HUDEP-2 (cell line): ENCODE results near the gene SHC3.

Experiments used
- DNase-seq, 76 experiments: peaks; one replicate each; lab custom pipeline; 2025; ENCODE audit not compliant: unreplicated experiment in 76 of 76; lab: John Stamatoyannopoulos, UW

SHC3 gene

GRCh38 chr9:89032173-89032572 is 146.4 kb downstream of the SHC3 start:
- no peak for DNase-seq

DNA sequence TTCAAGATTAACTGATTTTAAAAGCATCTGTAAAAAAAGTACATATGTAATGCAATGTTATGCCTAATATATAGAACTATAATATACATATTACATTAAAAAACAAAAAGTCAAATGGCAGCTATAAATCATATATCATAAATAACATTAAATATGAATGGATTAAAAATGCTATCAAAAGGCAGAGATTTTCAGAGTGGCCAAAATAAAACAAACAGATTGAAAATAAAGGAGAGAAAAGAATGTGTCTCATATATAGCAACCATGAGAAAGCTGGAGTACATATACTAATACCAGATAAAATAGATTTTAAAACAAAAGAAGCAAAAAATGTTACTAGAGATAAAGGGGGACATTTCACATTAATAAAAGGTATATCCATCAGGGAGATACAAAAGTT is 148.8 kb downstream of the SHC3 start:
- DNase-seq: no peak

DNA sequence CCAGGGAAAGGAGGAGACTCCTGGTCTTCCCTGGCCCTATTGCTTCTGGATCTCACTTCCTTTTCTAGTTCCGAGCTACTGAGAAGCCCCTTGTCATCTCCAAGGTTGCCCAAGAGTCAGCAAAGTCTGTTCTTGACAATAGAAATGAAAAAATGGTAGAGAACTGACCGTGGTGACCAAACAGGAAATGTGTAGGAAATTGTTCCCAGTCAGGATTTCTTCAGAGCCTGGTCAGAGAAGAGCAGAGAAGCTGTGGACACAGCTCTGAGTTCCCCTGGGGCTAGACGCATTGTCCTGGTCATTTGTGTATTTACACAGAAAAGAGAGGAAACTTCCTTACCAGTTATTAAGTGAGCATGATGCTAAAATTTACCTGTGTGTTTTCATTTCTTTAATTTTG is 151.7 kb downstream of the SHC3 start:
- no peak for DNase-seq

DNA sequence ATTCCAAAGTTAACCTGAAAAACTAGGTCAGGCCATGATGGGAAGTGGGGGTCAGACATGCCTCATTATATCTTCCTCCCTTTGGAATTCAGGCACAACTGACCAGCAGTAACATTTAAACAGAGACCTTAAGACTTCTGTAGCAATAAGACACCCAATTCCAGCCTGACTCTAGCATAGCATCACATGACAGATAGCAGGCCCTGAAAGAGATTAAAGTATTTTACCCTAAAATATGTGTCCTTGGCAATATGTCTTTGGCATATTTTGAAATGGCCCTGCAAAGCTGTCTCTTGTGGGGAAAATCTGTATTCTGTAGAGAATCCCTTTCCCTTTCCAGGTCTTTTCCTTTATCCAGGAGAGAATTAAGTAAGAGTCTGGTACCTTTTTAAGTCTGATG is 153.1 kb downstream of the SHC3 start:
- no peak for DNase-seq

DNA sequence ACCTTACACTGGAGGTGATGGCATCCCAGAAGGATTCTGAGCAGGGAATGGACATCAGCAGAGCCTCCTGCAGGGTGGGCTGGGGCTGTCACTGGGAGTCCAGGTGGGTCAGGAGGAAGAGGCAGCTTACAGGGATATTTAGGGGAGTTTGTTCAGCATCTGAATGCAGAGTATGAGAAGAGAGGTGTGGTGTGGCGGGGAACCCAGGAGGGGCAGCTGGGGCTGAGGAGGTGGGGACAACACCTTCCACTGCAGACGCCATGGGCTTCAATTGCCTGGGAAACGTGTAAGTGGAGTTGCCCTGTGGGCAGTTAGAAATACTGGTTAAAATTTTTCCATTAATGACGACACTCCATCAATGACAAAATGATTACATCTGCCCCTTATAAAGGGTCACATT is 153.9 kb downstream of the SHC3 start:
- DNase-seq: no peak

DNA sequence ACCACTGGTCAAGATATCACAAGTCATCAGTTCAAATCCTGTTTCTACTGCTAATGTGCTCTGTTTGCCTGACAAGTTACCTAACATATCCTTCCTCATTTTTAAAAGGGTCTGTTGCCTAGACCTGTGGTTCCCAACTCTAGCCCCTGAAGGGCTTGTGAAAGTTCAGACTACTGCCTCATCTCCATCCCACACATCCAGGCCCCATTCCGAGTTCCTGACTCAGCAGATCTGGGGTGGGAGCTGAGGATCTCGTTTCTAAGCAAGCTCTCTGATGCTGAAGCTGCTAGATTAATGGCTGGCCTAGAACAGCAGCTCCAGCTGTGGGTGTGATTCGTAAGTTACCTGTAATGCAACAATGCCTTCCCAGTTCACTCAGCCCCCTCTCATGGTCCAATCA is 154.9 kb downstream of the SHC3 start:
- no peak for DNase-seq

DNA sequence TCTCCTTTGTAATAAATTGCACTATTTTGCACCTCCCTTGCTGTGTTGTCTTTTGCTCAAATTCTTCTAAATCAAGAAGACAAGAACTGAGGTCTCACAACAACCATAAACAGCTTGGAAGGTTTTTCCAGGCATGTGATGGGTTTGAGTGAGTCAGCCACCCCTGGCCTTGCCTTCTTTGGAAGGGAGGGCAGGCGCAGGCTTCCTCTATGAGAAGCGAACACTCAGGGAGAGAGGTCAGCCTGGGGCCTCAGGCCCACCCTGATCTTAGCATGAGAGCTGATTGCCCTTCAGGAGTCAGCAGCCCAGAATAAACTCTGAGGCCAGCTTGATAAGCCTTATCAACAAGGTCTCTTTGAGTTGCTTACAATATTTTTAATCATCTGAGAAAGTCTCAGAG is 155.7 kb downstream of the SHC3 start:
- DNase-seq: no peak

GRCh38 chr9:89022001-89022759 is 156.4 kb downstream of the SHC3 start:
- no peak for DNase-seq

DNA sequence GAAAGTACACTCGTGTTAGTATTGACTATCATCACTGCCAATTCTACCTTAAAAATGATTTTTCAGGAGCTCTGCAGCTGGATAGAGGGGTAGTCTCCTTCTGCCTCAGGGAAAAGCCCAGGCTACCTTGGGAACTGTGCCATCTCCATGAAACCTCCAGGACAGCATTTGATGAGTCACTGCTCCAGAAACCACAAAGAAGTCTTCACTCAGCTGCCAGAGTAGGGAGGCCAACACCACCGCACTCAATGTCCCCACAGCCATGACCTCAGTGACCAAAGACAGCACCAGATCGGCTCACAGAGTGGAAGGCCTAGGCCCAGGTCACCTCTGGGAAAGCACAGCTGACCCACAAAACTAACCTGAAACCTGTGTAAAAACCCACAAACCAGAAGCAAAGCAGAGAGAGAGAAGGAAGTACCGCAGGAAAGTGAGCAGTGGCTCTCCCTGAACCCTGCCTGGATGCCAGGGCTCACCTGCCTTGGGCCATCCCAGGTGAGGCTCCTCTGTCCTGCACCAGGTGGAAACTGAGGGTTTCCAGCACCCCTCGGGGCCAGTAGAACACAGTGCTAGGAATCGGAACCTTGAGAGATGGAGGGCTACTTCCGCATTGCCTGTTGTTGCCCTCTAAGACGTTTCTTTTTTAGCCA is 157.3 kb downstream of the SHC3 start:
- DNase-seq: no peak

DNA sequence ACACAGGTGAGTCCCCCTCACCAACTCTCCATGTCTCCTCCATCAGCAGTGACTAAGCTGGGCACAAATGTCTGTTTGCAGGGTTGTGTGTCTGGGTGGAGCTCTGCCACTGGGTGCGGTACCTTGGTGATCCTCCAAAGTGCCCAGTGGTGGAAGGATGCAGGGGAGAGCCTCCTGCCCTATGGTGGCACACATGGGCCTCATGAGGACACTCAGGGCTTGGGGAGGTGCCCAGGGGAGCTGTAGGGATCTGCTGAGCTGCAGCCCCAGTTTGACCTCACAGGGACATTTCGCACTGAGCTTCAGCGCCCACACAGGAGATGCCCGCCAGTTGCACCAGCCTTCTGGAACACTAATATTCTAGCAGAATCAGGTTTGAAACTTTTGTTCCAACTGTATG is 157.9 kb downstream of the SHC3 start:
- DNase-seq: no peak

DNA sequence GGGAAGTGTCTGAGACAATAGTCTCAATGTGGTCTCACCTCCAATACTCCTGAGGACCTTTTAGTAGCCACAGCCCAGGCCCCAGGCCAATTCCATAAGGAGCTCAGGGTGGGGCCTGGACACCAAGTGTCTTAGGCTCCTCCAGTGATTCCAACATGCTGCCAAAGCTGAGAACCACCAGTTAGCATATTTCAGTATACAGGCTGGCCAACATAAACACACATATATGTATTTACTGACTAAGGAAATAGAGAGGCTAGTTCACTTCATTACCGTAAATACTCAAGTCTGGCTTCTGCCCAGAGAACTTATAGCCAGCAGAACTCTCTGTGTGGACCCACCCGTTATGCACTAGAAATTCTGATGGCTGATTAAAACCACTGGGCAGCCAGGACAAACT is 163.3 kb downstream of the SHC3 start:
- DNase-seq: no peak

DNA sequence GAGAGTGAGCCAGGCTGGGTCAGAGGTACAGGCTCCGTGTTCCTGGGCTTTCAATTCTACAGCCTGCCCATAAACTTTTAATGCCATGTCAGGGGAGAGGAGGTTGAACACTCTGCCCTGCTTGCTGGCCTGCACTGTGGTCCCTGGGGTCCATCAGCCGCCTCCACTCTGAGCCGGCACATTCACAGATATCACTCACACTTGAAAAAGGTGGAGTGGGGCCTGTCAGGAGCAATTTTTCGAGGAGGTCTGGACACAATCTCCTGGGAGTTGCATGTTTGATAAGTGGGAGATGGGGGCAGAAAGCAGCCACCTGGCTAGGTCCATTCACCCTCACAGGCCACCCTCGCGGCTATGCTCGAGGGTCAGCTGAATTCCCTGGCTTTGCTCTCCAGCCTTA is 164.5 kb downstream of the SHC3 start:
- DNase-seq: no peak

DNA sequence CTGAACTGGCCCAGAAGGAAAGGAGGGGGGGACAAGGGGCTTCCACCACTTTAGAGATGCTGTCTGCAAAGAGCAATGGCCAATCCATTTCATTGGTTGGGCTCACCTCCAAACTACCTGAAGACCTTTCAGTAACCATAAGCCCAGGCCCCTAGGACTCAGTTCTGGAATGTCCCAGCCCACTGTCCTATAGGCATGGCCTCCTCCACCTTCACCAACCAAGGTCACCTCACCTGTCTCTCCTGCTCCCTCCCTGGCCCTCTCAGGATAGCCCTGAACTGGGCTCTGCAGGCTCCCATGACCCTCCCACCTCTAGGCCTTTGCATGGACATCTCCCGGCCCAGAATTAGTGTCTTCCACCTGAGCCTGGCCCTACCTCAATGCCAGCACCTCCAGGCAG is 165.0 kb downstream of the SHC3 start:
- no peak for DNase-seq

DNA sequence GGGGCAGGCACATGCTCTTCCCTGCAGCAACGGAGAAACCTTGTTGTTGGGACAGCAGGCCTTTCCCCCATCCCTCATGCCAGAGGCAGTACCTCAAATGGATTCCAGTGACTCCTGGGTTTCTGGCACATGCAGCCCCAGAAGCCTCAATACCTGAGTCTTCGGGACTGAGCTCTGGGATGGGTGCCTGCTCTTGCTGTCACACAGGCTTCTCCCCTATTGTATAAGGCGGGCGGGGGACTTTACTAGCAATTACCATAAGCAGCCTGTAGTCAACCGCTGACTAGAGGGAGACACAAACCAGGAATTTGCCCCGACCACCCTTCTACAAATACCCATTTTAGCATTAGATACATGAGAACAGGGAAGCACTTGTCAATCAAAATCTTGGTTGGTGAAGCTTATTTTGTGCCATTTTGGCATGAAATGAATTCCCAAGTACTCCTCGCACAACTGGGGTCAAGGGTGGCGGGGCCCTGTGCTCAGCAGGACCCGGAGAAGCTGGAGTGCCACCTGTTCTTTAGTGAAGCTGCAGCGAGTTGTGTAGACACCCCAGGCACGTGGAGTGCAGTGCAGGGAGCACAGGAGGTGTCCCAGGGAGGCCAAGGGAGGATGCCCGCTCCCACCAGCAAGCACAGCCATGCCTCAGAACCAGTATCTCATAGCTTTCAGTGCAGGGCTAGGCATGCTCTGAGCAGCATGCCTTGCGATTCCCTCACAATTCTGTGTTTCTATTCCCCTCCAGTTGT is 166.2 kb downstream of the SHC3 start:
- no peak for DNase-seq

DNA sequence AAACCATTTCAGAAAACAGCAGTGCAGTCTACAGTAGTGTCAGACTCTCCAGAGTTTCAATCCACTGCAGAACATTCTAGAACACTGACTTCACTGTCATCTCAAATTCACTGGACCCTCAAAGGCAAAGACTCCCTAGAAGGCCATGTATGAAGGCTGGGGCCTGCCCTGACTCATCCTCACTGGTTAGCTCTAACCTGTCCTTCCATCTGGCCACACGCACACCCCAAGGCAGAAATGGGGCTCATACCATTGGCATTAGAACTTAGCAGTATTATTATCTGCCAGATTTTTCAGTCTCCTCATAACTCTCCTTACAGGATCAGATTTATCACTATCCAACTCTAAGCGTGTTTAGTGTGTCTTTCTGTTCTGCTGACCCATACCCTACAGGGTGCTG is 166.9 kb downstream of the SHC3 start:
- no peak for DNase-seq

DNA sequence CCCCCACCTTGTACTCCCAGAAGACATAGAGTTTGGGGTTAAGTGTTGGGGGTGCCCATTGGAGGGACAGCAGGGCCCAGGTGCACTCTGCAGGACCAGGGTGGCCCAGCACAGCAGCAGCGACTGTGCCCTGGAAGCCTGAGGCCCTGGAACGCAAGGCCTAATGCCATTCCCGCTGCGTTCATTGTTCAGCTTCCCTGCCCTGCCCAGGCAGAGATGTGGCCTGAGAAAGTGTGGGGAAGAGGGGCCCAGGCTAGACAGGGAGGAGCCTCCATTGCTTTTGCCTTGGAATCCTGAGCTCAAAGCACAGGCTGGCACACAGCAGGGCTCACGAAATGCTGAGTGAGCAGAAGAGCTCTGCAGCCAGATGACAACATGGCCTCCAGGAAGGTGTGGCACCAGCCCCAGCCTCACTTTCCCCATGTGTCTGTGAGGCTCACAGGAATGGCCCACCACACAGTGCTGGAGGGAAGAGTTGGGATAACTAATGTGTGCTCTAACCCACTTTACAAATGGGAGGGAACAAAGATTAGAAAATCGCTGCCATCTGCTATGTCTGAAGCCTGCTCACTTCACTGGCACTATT is 168.0 kb downstream of the SHC3 start:
- DNase-seq: no peak

GRCh38 chr9:89010056-89010455 is 168.6 kb downstream of the SHC3 start:
- DNase-seq: no peak

- DNase-seq: no peak
These were observed 169.1 kb downstream of the SHC3 start for GRCh38 chr9:89009546-89009840.

GRCh38 chr9:89008744-89009545 is 169.7 kb downstream of the SHC3 start:
- DNase-seq: no peak

DNA sequence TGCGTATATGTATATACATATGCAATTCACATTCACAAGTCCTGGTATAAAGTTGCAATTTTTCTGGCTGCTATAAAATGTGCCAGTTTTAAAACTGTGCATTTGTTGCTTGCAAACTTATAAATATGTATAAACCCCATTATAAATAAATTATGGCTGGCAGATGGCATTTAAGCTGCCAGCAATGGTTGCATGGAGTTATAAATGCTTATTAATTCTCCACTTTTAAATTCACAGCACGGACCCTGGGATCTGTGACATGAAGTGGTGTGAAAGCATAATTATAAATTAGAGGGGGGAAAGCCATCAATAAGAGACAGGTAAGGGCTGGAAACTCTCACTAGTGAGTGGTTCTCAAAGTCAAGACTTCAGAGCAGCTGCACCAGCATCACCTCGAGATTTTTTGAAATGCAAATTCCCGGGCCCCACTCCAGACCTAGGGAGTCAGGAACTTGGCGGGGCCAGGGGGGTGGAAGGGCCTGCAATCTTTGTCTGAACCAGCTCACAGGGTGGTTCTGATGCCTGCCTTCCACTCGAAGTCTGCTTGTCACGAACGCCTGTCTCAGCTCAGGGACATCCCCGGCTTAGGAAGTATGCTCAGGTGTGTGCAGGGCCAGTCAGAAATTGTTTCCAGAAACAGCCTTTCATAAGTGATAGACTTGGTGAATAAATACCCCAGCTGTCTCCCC is 170.4 kb downstream of the SHC3 start:
- no peak for DNase-seq
